GM13976 (cell line): ENCODE data around the gene DIAPH2.
A peak's percentile ranks its signal among the peaks of the same experiment; 100 is the strongest.

Experiments used
- DNase-seq: peaks from one replicate; pipeline ENCODE4 v3.0.0; 2012; ENCODE audit warnings: low spot score
- in situ Hi-C: fragments of 300-500 bp; cut with MboI; formaldehyde crosslinking; loops from one replicate; pipeline ENCODE4 v1.12.0; 2022; ENCODE audit warnings: low sequenced_read_pairs, mixed read lengths, inconsistent platforms; ENCODE audit not compliant: unreplicated experiment
- TF ChIP-seq, protein P1 (sequence below): IDR thresholded peaks from 2 replicates; pipeline ENCODE4 v1.5.1; 2012; ENCODE audit warnings: borderline replicate concordance, mild to moderate bottlenecking; ENCODE audit not compliant: insufficient read depth; ENCODE audit errors: extremely low read depth, missing control alignments, control extremely low read depth

Gene DIAPH2

GRCh38 chrX:97494756-97495372 lies 810.2 kb downstream of the DIAPH2 start:
- in situ Hi-C loops, result no loop called here

DNA sequence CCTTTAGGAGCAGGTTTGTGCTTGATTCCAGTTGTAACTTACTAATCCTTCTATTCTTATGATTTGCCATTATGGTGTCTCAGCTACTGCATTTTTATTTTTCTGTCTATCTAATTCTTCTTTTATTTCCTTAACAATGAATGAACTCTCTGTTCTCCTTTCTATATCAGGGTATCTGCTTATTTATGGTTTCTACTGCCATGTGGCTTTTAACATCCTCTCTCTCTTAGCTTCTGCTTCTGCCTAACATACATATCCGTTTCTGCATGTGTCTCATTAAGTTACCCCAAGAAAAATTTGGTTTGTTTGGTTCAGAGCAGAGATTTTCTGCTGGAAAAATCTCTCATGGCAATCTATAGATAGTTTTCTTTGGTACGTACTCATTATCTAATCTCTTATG lies 813.5 kb downstream of the DIAPH2 start:
- no peak for DNase-seq
- TF ChIP-seq, protein P1, sequence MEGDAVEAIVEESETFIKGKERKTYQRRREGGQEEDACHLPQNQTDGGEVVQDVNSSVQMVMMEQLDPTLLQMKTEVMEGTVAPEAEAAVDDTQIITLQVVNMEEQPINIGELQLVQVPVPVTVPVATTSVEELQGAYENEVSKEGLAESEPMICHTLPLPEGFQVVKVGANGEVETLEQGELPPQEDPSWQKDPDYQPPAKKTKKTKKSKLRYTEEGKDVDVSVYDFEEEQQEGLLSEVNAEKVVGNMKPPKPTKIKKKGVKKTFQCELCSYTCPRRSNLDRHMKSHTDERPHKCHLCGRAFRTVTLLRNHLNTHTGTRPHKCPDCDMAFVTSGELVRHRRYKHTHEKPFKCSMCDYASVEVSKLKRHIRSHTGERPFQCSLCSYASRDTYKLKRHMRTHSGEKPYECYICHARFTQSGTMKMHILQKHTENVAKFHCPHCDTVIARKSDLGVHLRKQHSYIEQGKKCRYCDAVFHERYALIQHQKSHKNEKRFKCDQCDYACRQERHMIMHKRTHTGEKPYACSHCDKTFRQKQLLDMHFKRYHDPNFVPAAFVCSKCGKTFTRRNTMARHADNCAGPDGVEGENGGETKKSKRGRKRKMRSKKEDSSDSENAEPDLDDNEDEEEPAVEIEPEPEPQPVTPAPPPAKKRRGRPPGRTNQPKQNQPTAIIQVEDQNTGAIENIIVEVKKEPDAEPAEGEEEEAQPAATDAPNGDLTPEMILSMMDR, result no peak
- in situ Hi-C loops, result no loop called here

More at GRCh38 chrX:97494756-97495372, 810.2 kb downstream of the DIAPH2 start:
- TF ChIP-seq, protein P1, result no peak
- peak; percentile 7 for DNase-seq

DNA sequence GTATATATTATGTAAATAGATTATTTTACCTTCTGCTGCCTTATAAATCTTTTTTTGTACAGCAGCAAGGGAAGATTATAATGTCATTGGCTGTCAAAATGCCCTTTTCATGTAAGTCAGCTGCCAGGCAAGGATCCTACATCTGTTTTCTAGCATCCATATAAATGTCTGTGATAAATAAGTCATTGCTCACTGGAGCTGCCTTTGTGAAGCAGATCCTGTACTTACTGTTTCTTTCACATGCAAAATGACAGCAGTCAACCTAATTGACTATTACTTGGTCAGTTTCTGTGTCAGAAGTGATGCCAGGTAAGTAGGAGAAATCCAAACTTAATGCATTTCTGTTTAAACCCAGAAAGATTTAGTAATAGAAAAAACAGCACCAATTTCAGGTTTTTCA lies 819.8 kb downstream of the DIAPH2 start:
- in situ Hi-C loops, result no loop called here
- TF ChIP-seq, protein P1, result no peak
- DNase-seq, result no peak

- TF ChIP-seq, protein P1, result no peak
- DNase-seq, result no peak
- in situ Hi-C loops, result no loop called here
Observed at GRCh38 chrX:97517763-97518162, 833.1 kb downstream of the DIAPH2 start.

GRCh38 chrX:97522307-97522706 lies 837.7 kb downstream of the DIAPH2 start:
- DNase-seq, result no peak
- TF ChIP-seq, protein P1, result no peak
- in situ Hi-C loops, result no loop called here

- in situ Hi-C loops, result no loop called here
- TF ChIP-seq, protein P1, result no peak
- no peak for DNase-seq
Observed at GRCh38 chrX:97524340-97524739, 839.7 kb downstream of the DIAPH2 start.
